Psoas muscle (tissue), 8 donors: Measurements from ENCODE around the gene FAAH2. TPM values are rescaled to one million over a fixed set of nuclear protein-coding genes. Genes with fewer than 3 reads are reported as not detected.
"Not testable (repeated sequence)": the region's sequence is repeated elsewhere in the genome, so short reads cannot be mapped to it uniquely, and the experiment has no call there.

Source experiments
- ATAC-seq, 4 donors: fragments of 200-7000 bp; cut with Tn5 transposase; one replicate each; pipeline ENCODE4 v1.9.1; 2020; ENCODE audit warnings: moderate library complexity in 3 of 4, mild to moderate bottlenecking in 2 of 4
- DNase-seq, 2 donors: peaks; one replicate each; pipeline ENCODE4 v3.0.0-alpha.2; 2020
- H3K27ac ChIP-seq: fragments of 200-600 bp; one replicate; pipeline ENCODE4 v1.8.0; 2022
- H3K27me3 ChIP-seq, 3 donors: fragments of 200-600 bp in 1 of 3; one replicate each; pipeline versions ENCODE4 v1.6.1 to v1.8.0; 2013 to 2022; ENCODE audit warnings: low read length in 2 of 3, mild to moderate bottlenecking in 2 of 3, moderate library complexity in 1 of 3; ENCODE audit not compliant: insufficient read depth in 3 of 3
- H3K36me3 ChIP-seq, 2 donors: fragments of 200-600 bp in 1 of 2; one replicate each; pipeline versions ENCODE4 v1.6.1 to v1.8.0; 2013 to 2022; ENCODE audit warnings: low read depth in 1 of 2, mild to moderate bottlenecking in 1 of 2, moderate library complexity in 1 of 2; ENCODE audit not compliant: insufficient read depth in 1 of 2
- H3K4me1 ChIP-seq: fragments of 200-600 bp; one replicate; pipeline ENCODE4 v1.8.0; 2022
- H3K4me3 ChIP-seq: fragments of 200-600 bp; one replicate; pipeline ENCODE4 v1.8.0; 2022; ENCODE audit warnings: mild to moderate bottlenecking
- H3K9me3 ChIP-seq: fragments of 200-600 bp; one replicate; pipeline ENCODE4 v1.8.0; 2022
- WGBS, 3 donors: extraction: QIAGEN DNeasy Blood & Tissue Kit; methylation state at CpG; one replicate each; pipeline versions ENCODE4 v1.1.6 to v1.1.7; 2013; 5-methylcytosine and 5-hydroxymethylcytosine counted together
- intact Hi-C, 2 donors: fragments of 100-400 bp; cut with DNase I; formaldehyde crosslinking; loops; one replicate each; pipeline versions ENCODE4 v1.11.0 to v1.14.2; 2022
- polyA plus RNA-seq, 3 donors: library from polyadenylated mRNA; stranded (reverse); fragments of 200-250 nt; gene quantifications; one replicate each; pipeline ENCODE4 v1.2.3, GENCODE V29; 2013
- total RNA-seq, 4 donors: library from RNA; stranded (reverse); fragmentation: NEBNext Ultra II Directional in 2 of 4; extraction: Animal tissue kit (Norgen Biotek cat#: 25700) in 2 of 4; gene quantifications; one replicate each; pipeline versions ENCODE4 v1.2.1 to v1.2.4, GENCODE V29; 2021 to 2023
- TF ChIP-seq, protein P1 (sequence below): fragments of 200-600 bp; IDR thresholded peaks from one replicate; pipeline ENCODE4 v1.8.0; 2022; ENCODE audit warnings: antibody characterized with exemption
- donor health status: healthy with polysubstance abuse.
- donor health status: DM: no; HTN: no; CAD: no; lungs with moderate emphysema.
- donor health status: Bipolar disorder and iron deficiency.
- donor health status: healthy.
- donor health status: DM: yes; HTN: yes; CAD: no.
- donor health status: DM: no; HTN: no; CAD: no.
- donor health status: DM: no; HTN: no; CAD: no.
- donor health status: DM: yes; HTN: yes; CAD: no.

The FAAH2 gene
- total and polyA plus RNA-seq, 7 donors = 0.06 to 0.39 (median 0.32) TPM; not detected in 4

DNA sequence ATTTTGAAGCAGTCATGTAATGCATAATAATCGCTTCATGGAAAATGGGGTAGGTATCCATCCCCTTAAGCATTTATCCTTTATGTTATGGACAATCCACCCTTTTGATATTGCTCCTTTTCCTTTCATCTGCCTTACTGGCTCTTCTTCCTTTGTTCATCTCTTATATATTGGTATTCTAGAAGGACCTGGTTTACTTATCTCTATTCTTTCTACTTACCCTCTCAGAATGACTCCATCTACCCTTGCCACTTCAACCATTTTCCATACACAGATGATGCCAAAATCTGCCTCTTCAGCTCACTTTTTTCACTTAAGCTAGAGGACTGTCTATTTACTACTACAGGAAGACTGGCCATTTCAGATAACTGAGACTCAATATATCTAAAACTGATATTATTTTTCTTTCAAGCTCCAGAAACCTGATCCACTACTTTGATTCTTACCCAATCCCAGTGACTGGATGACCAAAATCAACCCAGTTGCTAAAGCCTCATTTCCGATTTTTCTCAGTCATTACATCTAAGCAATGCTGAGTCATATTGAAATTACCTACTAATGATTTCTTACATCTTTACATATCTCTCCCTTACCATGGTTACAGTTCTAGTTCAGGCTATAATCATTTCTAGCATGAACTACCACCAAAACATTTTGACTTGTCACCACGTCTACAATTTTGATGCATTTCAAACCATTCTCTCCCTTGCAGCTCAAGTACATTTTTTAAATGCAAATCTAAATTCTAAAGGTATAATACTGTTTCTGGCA lies 93.7 kb downstream of the FAAH2 start:
- Histone ChIP-seq H3K27ac (no peak overlapping the region), H3K9me3 (no peaks in the 10 kb centered on the region), H3K27me3 (peaks cover 0 to 13% (median 0%) of the 10 kb centered on the region in 3 donors), H3K36me3 (no peaks in the 10 kb centered on the region), H3K4me3 (no peak overlapping the region), H3K4me1 (no peaks in the 10 kb centered on the region)
- intact Hi-C loops = no loop called here
- 78 to 95% (median 91%) methylated on average over 3 of the region's 3 CpGs for WGBS, 3 donors
- no peak for DNase-seq
- no peak for ATAC-seq
- TF ChIP-seq, protein P1, sequence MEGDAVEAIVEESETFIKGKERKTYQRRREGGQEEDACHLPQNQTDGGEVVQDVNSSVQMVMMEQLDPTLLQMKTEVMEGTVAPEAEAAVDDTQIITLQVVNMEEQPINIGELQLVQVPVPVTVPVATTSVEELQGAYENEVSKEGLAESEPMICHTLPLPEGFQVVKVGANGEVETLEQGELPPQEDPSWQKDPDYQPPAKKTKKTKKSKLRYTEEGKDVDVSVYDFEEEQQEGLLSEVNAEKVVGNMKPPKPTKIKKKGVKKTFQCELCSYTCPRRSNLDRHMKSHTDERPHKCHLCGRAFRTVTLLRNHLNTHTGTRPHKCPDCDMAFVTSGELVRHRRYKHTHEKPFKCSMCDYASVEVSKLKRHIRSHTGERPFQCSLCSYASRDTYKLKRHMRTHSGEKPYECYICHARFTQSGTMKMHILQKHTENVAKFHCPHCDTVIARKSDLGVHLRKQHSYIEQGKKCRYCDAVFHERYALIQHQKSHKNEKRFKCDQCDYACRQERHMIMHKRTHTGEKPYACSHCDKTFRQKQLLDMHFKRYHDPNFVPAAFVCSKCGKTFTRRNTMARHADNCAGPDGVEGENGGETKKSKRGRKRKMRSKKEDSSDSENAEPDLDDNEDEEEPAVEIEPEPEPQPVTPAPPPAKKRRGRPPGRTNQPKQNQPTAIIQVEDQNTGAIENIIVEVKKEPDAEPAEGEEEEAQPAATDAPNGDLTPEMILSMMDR = no peak

DNA sequence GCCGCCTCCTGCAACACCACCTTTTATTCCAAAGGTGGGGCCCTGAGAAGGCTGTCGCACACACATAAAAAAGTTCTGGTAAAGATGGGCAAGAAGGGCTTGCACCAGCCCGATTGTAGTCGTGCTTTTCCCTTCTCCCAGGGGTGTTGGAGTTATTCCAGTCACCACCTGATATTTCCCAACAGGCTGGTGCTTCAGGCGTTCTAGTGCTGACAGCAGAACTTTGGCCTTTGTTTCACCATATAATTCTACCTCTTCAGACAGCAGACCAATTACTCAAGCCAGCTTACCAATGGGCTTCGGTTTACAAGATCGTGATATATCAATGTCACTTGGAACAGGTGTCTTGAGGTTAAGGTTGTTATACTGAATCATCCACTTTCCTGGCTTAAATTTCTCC lies 107.7 kb downstream of the FAAH2 start:
- 69 to 87% (median 76%) methylated on average over 7 of the region's 7 CpGs for WGBS, 3 donors
- H3K4me1 ChIP-seq, H3K9me3 ChIP-seq, DNase-seq, H3K27me3 ChIP-seq, ATAC-seq, H3K4me3 ChIP-seq, H3K36me3 ChIP-seq, intact Hi-C loops, H3K27ac ChIP-seq: not testable (repeated sequence)

DNA sequence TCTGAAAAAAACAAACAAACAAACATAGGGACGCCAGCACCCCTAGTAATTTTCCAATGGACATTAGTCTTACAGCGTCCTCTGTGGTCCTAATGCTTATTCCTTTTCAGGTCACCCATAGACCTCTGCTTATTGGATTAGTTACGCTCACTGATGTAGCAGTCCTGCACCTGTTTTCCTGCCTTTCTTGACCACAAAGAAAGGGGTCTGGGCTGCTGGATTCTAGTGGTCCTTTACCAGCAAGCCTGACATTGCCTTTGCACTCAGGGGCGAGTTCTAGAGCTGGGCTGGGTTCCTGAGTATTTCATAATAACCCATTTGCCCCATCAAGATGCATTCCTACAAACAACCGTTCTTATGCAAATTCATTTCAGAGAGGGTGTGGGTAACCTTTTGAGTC lies 116.7 kb downstream of the FAAH2 start:
- DNase-seq, H3K27me3 ChIP-seq, H3K27ac ChIP-seq, H3K4me1 ChIP-seq, H3K4me3 ChIP-seq, ATAC-seq, intact Hi-C loops, H3K36me3 ChIP-seq: not testable (repeated sequence)
- 59 to 86% (median 84%) methylated on average over 5 of the region's 5 CpGs for WGBS, 3 donors
- H3K9me3 ChIP-seq = peaks cover 26% of the 10 kb centered on the region

DNA sequence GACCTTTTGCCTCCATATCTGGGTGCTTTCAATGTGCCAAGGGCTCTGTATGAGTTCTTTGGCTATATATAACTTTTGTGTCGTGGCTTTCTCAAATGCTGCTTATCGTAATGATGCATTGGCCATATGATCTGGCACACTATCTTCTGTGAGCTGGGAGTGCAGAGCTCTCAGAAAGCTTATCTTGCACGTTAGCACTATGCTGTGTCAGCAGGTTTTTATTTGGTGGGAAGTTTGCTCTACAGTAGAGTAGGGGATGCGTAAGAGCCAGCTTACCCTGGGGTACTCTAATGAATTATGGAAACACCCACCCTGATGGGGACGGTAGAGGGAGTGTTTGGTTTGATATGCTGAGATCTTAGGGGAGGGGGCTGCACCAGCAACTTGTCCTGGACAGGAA lies 119.6 kb downstream of the FAAH2 start:
- Histone ChIP-seq H3K4me3 (no peak overlapping the region), H3K4me1 (no peaks in the 10 kb centered on the region), H3K36me3 (no peaks in the 10 kb centered on the region), H3K27me3 (no peaks in the 10 kb centered on the region), H3K9me3 (peaks cover 34% of the 10 kb centered on the region), H3K27ac (no peak overlapping the region)
- intact Hi-C loops = no loop called here
- DNase-seq (no peak), ATAC-seq (no peak)
- 49 to 78% (median 59%) methylated on average over 4 to 5 of the region's 5 CpGs for WGBS, 3 donors
- TF ChIP-seq, protein P1 = no peak

DNA sequence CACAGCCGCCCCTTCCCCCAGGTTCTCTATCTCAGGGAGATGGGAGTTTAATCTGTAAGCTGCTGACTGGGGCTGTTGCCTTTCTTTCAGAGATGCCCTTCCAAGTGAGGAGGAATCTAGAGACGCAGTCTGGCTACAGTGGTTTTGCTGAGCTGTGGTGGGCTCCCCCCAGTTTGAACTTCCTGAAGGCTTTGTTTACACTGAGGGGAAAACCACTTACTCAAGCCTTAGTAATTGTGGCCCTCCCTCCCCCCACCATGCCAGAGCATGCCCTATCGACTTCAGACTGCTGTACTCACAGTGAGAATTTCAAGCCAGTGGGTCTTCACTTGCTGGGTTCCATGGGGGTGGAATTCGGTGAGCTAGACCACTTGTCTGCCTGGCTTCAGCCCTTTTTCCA lies 131.3 kb downstream of the FAAH2 start:
- intact Hi-C loops = no loop called here

More for the DNA sequence above, 131.3 kb downstream of the FAAH2 start:
- 52 to 75% (median 65%) methylated on average over 4 of the region's 4 CpGs for WGBS, 3 donors
- H3K9me3 ChIP-seq = peaks cover 6% of the 10 kb centered on the region
- H3K4me1 ChIP-seq = no peaks in the 10 kb centered on the region
- no peak overlapping the region for H3K4me3 ChIP-seq
- no peaks in the 10 kb centered on the region for H3K36me3 ChIP-seq
- ATAC-seq = no peak
- no peak overlapping the region for H3K27ac ChIP-seq
- H3K27me3 ChIP-seq = no peaks in the 10 kb centered on the region
- DNase-seq = no peak
- TF ChIP-seq, protein P1 = no peak
